Adrenal gland (tissue), 5 donors: ENCODE results near the gene KCNMB2.

Experiments
- POLR2A ChIP-seq, 2 donors: fragments of 450-650 bp; IDR thresholded peaks; one replicate each; pipeline ENCODE4 v1.6.1; 2017; ENCODE audit warnings: antibody characterized with exemption in 2 of 2, mild to moderate bottlenecking in 2 of 2, moderate library complexity in 1 of 2
- TF ChIP-seq, protein P1 (sequence below), 6 experiments: fragments of 450-650 bp in 4 of 6; fragments of 200-600 bp in 2 of 6; sonication (generic) in 1 of 6; IDR thresholded peaks; 1 replicate in 5 of 6; 2 replicates in 1 of 6; pipeline versions ENCODE4 v1.5.1 to v1.8.0; 2016 to 2021; ENCODE audit warnings: antibody characterized with exemption in 6 of 6, mild to moderate bottlenecking in 2 of 6, moderate library complexity in 1 of 6
- donor health status: DM: no; HTN: no; CAD: no.

DNA sequence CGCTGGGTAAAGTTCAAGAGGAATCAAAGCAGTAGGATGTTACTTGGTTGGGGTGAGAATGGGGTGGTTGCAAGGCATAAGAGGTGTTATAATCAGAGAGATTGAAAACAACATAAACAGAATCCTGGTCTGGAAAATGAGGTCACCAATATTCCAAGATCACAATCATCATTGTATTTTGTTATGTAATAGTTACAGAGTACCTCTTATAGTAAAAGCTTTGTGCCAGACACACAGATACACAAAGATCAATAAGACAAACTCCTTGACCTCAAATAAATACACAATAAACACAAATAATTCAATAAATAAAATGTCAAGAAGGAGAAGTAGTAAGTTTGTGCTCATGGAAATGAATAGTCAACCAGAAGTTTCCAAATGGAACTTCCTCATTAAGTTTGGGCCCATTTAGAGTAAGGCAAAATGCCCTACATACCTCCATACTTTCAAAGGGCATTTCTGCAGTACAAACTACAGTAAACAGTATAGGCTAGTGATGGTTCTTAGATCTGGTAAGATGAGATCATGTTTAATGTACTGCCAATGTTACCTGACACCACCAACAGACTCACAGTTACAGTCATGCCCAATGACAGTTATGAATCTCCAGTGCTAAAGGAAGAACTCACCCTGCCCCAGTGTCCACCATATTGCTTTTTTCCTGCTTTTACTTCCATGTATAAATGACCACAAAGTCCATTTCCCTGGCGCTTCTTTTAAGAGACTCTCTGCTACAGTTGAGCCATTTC, 93.4 kb downstream of the KCNMB2 start:
- TF ChIP-seq, protein P1, sequence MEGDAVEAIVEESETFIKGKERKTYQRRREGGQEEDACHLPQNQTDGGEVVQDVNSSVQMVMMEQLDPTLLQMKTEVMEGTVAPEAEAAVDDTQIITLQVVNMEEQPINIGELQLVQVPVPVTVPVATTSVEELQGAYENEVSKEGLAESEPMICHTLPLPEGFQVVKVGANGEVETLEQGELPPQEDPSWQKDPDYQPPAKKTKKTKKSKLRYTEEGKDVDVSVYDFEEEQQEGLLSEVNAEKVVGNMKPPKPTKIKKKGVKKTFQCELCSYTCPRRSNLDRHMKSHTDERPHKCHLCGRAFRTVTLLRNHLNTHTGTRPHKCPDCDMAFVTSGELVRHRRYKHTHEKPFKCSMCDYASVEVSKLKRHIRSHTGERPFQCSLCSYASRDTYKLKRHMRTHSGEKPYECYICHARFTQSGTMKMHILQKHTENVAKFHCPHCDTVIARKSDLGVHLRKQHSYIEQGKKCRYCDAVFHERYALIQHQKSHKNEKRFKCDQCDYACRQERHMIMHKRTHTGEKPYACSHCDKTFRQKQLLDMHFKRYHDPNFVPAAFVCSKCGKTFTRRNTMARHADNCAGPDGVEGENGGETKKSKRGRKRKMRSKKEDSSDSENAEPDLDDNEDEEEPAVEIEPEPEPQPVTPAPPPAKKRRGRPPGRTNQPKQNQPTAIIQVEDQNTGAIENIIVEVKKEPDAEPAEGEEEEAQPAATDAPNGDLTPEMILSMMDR (IDR thresholded peaks at IDR 0.05): no peak
- TF ChIP-seq POLR2A (IDR thresholded peaks at IDR 0.05): no peak
